Small intestine (tissue), 7 donors: ENCODE measurements around the gene PAH. TPM values are rescaled to one million over a fixed set of nuclear protein-coding genes. Genes with fewer than 3 reads are reported as not detected.

Experiments
- DNase-seq, 2 donors: peaks; one replicate each; pipeline versions ENCODE4 v3.0.0 to v3.0.0-alpha.2; 2013
- FAIRE-seq: peaks from 2 replicates; lab custom pipeline; 2012; peaks lifted over from hg19 to GRCh38; lab: Jason Lieb, UNC
- H3K27ac ChIP-seq, 3 donors: one replicate each; pipeline ENCODE4 v1.5.1; 2013; ENCODE audit warnings: low read length in 2 of 3, mild to moderate bottlenecking in 2 of 3, control low read depth in 1 of 3, inconsistent platforms in 1 of 3, low read depth in 1 of 3, moderate library complexity in 1 of 3
- H3K27me3 ChIP-seq, 3 donors: one replicate each; pipeline ENCODE4 v1.6.1; 2013; ENCODE audit warnings: low read length in 3 of 3, inconsistent platforms in 1 of 3; ENCODE audit not compliant: control insufficient read depth in 3 of 3, insufficient read depth in 3 of 3
- H3K36me3 ChIP-seq, 3 donors: one replicate each; pipeline ENCODE4 v1.6.1; 2013; ENCODE audit warnings: low read length in 3 of 3, inconsistent platforms in 1 of 3, low read depth in 1 of 3, mild to moderate bottlenecking in 1 of 3, moderate library complexity in 1 of 3; ENCODE audit not compliant: control insufficient read depth in 3 of 3, insufficient read depth in 2 of 3
- H3K4me1 ChIP-seq, 3 donors: one replicate each; pipeline ENCODE4 v1.6.1; 2013; ENCODE audit warnings: low read length in 2 of 3, inconsistent platforms in 1 of 3, low read depth in 1 of 3, mild to moderate bottlenecking in 1 of 3, moderate library complexity in 1 of 3; ENCODE audit not compliant: control insufficient read depth in 3 of 3, insufficient read depth in 2 of 3
- H3K4me3 ChIP-seq, 3 donors: one replicate each; pipeline ENCODE4 v1.5.1; 2013; ENCODE audit warnings: low read length in 3 of 3, control low read depth in 1 of 3, inconsistent platforms in 1 of 3, low read depth in 1 of 3, mild to moderate bottlenecking in 1 of 3, moderate library complexity in 1 of 3
- H3K9me3 ChIP-seq, 2 donors: one replicate each; pipeline ENCODE4 v1.6.1; 2013; ENCODE audit warnings: low read depth in 1 of 2, low read length in 1 of 2; ENCODE audit not compliant: control insufficient read depth in 2 of 2, insufficient read depth in 1 of 2
- WGBS, 3 donors: extraction: QIAGEN DNeasy Blood & Tissue Kit; methylation state at CpG; one replicate each; pipeline ENCODE4 v1.1.7; 2013; 5-methylcytosine and 5-hydroxymethylcytosine counted together
- polyA plus RNA-seq, 4 donors: library from polyadenylated mRNA; stranded (reverse) in 3 of 4; unstranded in 1 of 4; fragments of 200-250 nt in 3 of 4; fragments of 120-200 nt in 1 of 4; gene quantifications; one replicate each; pipeline versions ENCODE4 v1.2.1 to v1.2.3, GENCODE V29; 2013
- donor health status: healthy with polysubstance abuse.
- donor health status: control.
- donor health status: control.
- donor health status: Bipolar disorder and iron deficiency.
- donor health status: healthy.

Gene PAH
- polyA plus RNA-seq, 4 donors: 182 TPM; not detected in 3

- H3K36me3 ChIP-seq: no peaks in the 10 kb centered on the region
- no peak overlapping the region for H3K4me3 ChIP-seq
- FAIRE-seq: no peak
- H3K4me1 ChIP-seq: no peaks in the 10 kb centered on the region
- WGBS, 3 donors: 71 to 81% (median 78%) methylated on average over 2 of the region's 2 CpGs
- peaks cover 0 to 10% of the 10 kb centered on the region in 2 donors for H3K9me3 ChIP-seq
- peaks cover 0 to 2% (median 0%) of the 10 kb centered on the region in 3 donors for H3K27me3 ChIP-seq
- no peak overlapping the region for H3K27ac ChIP-seq
- DNase-seq: no peak
Measured at GRCh38 chr12:102939670-102940222, 22.7 kb upstream of the PAH start.

GRCh38 chr12:102939059-102939458, 22.0 kb upstream of the PAH start:
- Histone ChIP-seq H3K36me3 (no peaks in the 10 kb centered on the region), H3K4me3 (no peak overlapping the region), H3K27ac (no peak overlapping the region), H3K4me1 (no peaks in the 10 kb centered on the region), H3K27me3 (peaks cover 0 to 2% (median 0%) of the 10 kb centered on the region in 3 donors), H3K9me3 (peaks cover 0 to 10% of the 10 kb centered on the region in 2 donors)
- WGBS, 3 donors: 45 to 61% (median 49%) methylated on average over 2 of the region's 2 CpGs
- no peak for DNase-seq
- FAIRE-seq: no peak

- DNase-seq (no peak), FAIRE-seq (no peak)
- no peaks in the 10 kb centered on the region for H3K4me1 ChIP-seq
- H3K4me3 ChIP-seq: no peak overlapping the region
- 53 to 61% (median 56%) methylated on average over 1 of the region's 1 CpG for WGBS, 3 donors
- H3K27ac ChIP-seq: no peak overlapping the region
- peaks cover 0 to 3% of the 10 kb centered on the region in 2 donors for H3K9me3 ChIP-seq
- no peaks in the 10 kb centered on the region for H3K36me3 ChIP-seq
- H3K27me3 ChIP-seq: peaks cover 0 to 4% (median 0%) of the 10 kb centered on the region in 3 donors
Measured at GRCh38 chr12:102933168-102933567, 16.1 kb upstream of the PAH start.

- H3K4me1 ChIP-seq: no peaks in the 10 kb centered on the region
- no peaks in the 10 kb centered on the region for H3K36me3 ChIP-seq
- no peak overlapping the region for H3K27ac ChIP-seq
- no peak overlapping the region for H3K4me3 ChIP-seq
- H3K27me3 ChIP-seq: peaks cover 0 to 2% (median 0%) of the 10 kb centered on the region in 3 donors
- DNase-seq: no peak
- FAIRE-seq: no peak
- H3K9me3 ChIP-seq: no peaks in the 10 kb centered on the region
Measured at GRCh38 chr12:102927220-102927619, 10.2 kb upstream of the PAH start.

- no peaks in the 10 kb centered on the region for H3K36me3 ChIP-seq
- H3K4me1 ChIP-seq: peaks cover 0 to 31% (median 0%) of the 10 kb centered on the region in 3 donors
- peak overlapping the region in 1 of 3 donors; percentile 41 for H3K27ac ChIP-seq
- H3K4me3 ChIP-seq: no peak overlapping the region
- FAIRE-seq (no peak), DNase-seq (no peak)
- peaks cover 0 to 5% (median 0%) of the 10 kb centered on the region in 3 donors for H3K27me3 ChIP-seq
- H3K9me3 ChIP-seq: no peaks in the 10 kb centered on the region
Measured at GRCh38 chr12:102921240-102921639, 4.2 kb upstream of the PAH start.

GRCh38 chr12:102920271-102920670, 3.2 kb upstream of the PAH start:
- no peak for FAIRE-seq
- no peaks in the 10 kb centered on the region for H3K36me3 ChIP-seq
- no peak overlapping the region for H3K4me3 ChIP-seq
- H3K27me3 ChIP-seq: peaks cover 0 to 5% (median 0%) of the 10 kb centered on the region in 3 donors
- no peaks in the 10 kb centered on the region for H3K9me3 ChIP-seq
- H3K4me1 ChIP-seq: peaks cover 0 to 31% (median 0%) of the 10 kb centered on the region in 3 donors
- peak overlapping the region in 1 of 3 donors; percentile 41 for H3K27ac ChIP-seq
- DNase-seq: peak in 1 of 2 donors; percentile 67

GRCh38 chr12:102918840-102919239, 1.8 kb upstream of the PAH start:
- H3K4me3 ChIP-seq: no peak overlapping the region
- H3K9me3 ChIP-seq: no peaks in the 10 kb centered on the region
- FAIRE-seq (no peak), DNase-seq (peak in 1 of 2 donors; percentile 46)
- peaks cover 0 to 5% (median 0%) of the 10 kb centered on the region in 3 donors for H3K27me3 ChIP-seq
- no peaks in the 10 kb centered on the region for H3K36me3 ChIP-seq
- 32 to 51% (median 39%) methylated on average over 2 of the region's 2 CpGs for WGBS, 3 donors
- peak overlapping the region in 1 of 3 donors; percentile 79 for H3K27ac ChIP-seq
- peaks cover 0 to 31% (median 0%) of the 10 kb centered on the region in 3 donors for H3K4me1 ChIP-seq

- DNase-seq (peak in 1 of 2 donors; percentile 26), FAIRE-seq (no peak)
- H3K4me1 ChIP-seq: peaks cover 0 to 31% (median 0%) of the 10 kb centered on the region in 3 donors
- peak overlapping the region in 1 of 3 donors; percentile 46 for H3K4me3 ChIP-seq
- peak overlapping the region in 1 of 3 donors; percentile 79 for H3K27ac ChIP-seq
- H3K36me3 ChIP-seq: no peaks in the 10 kb centered on the region
- H3K9me3 ChIP-seq: no peaks in the 10 kb centered on the region
- H3K27me3 ChIP-seq: peaks cover 0 to 5% (median 0%) of the 10 kb centered on the region in 3 donors
- 51 to 59% (median 53%) methylated on average over 5 of the region's 5 CpGs for WGBS, 3 donors
Measured at GRCh38 chr12:102916252-102917025, 605 bp downstream of the PAH start.
